Measurements from ENCODE around the gene MT2A.
"Not testable (repeated sequence)": the region's sequence is repeated elsewhere in the genome, so short reads cannot be mapped to it uniquely, and the experiment has no call there.

The MT2A gene

GRCh38 chr16:56608043-56608875 lies at the start of gene MT2A:
MT2A (plus strand) TSS chr16:56608584; CDS start chr16:56608656, 72 bp downstream.
- peak within 1 kb of the TSS; percentile 45 for H3K4me3 ChIP-seq (ENCODE audit: low read depth, low read length)

GRCh38 chr16:56559109-56559508 lies 49.3 kb upstream of the MT2A start:
- no peak overlapping the region for H3K4me3 ChIP-seq (ENCODE audit: low read depth, low read length)

- H3K4me3 ChIP-seq (ENCODE audit: low read depth, low read length), result no peak overlapping the region
These were observed 47.9 kb upstream of the MT2A start for GRCh38 chr16:56560447-56560846.

- H3K4me3 ChIP-seq (ENCODE audit: low read depth, low read length), result no peak overlapping the region
These were observed 47.3 kb upstream of the MT2A start for GRCh38 chr16:56561126-56561525.

GRCh38 chr16:56564793-56565477 lies 43.4 kb upstream of the MT2A start, which contains the start of gene MT4:
MT4 (plus strand) TSS chr16:56565073; CDS start chr16:56565129, 56 bp downstream.
- H3K4me3 ChIP-seq (ENCODE audit: low read depth, low read length), result no peak within 1 kb of the TSS

GRCh38 chr16:56569971-56570370 lies 38.4 kb upstream of the MT2A start:
- no peak overlapping the region for H3K4me3 ChIP-seq (ENCODE audit: low read depth, low read length)

- no peak overlapping the region for H3K4me3 ChIP-seq (ENCODE audit: low read depth, low read length)
These were observed 36.9 kb upstream of the MT2A start for GRCh38 chr16:56571525-56571924.

GRCh38 chr16:56574625-56575024 lies 33.8 kb upstream of the MT2A start:
- no peak overlapping the region for H3K4me3 ChIP-seq (ENCODE audit: low read depth, low read length)

- H3K4me3 ChIP-seq (ENCODE audit: low read depth, low read length), result no peak overlapping the region
These were observed 31.6 kb upstream of the MT2A start for GRCh38 chr16:56576585-56577299.

- no peak overlapping the region for H3K4me3 ChIP-seq (ENCODE audit: low read depth, low read length)
These were observed 31.1 kb upstream of the MT2A start for GRCh38 chr16:56577300-56577625.

GRCh38 chr16:56580391-56581048 lies 27.9 kb upstream of the MT2A start:
- no peak overlapping the region for H3K4me3 ChIP-seq (ENCODE audit: low read depth, low read length)

GRCh38 chr16:56582911-56583310 lies 25.5 kb upstream of the MT2A start:
- H3K4me3 ChIP-seq (ENCODE audit: low read depth, low read length), result not testable (repeated sequence)

- no peak overlapping the region for H3K4me3 ChIP-seq (ENCODE audit: low read depth, low read length)
These were observed 24.8 kb upstream of the MT2A start for GRCh38 chr16:56583351-56584168.

- H3K4me3 ChIP-seq (ENCODE audit: low read depth, low read length), result no peak overlapping the region
These were observed 24.1 kb upstream of the MT2A start for GRCh38 chr16:56584276-56584675.

- peak overlapping the region; percentile 29 for H3K4me3 ChIP-seq (ENCODE audit: low read depth, low read length)
These were observed 19.6 kb upstream of the MT2A start for GRCh38 chr16:56588781-56589140.

- peak within 1 kb of the TSS; percentile 29 for H3K4me3 ChIP-seq (ENCODE audit: low read depth, low read length)
These were observed 19.0 kb upstream of the MT2A start, which contains the start of gene MT3 for GRCh38 chr16:56589141-56590039. MT3 (plus strand) TSS chr16:56589528; CDS start chr16:56589591, 63 bp downstream.

- no peak overlapping the region for H3K4me3 ChIP-seq (ENCODE audit: low read depth, low read length)
These were observed 16.9 kb upstream of the MT2A start for GRCh38 chr16:56591377-56592060.

GRCh38 chr16:56593573-56594291 lies 14.7 kb upstream of the MT2A start:
- H3K4me3 ChIP-seq (ENCODE audit: low read depth, low read length), result no peak overlapping the region
